HepG2 (cell line): ENCODE results near the gene EIF2AK2. TPM values are rescaled to one million over a fixed set of nuclear protein-coding genes. Genes with fewer than 3 reads are reported as not detected.

Experiments
- ATAC-seq: fragments of 200-7000 bp; cut with Tn5 transposase; 3 replicates; pipeline ENCODE4 v1.9.1; 2020; ENCODE audit warnings: mild to moderate bottlenecking, moderate library complexity
- Bru-seq: library from RNA; stranded (reverse); fragments of 400-500 nt; gene quantifications from one replicate; lab custom pipeline; 2021; lab: Mats Ljungman, UMichigan
- BruChase-seq, 2 experiments: library from RNA; stranded (reverse); fragments of 400-500 nt; gene quantifications; one replicate each; lab custom pipeline; 2021; lab: Mats Ljungman, UMichigan
- BruUV-seq: library from RNA; stranded (reverse); fragments of 400-500 nt; replicated peaks from 2 replicates; lab custom pipeline; 2021; lab: Mats Ljungman, UMichigan
- CTCF ChIA-PET: fragments of 300-600 bp; formaldehyde crosslinking; extraction: SDS; loops from one replicate; lab custom pipeline; 2021; ENCODE audit warnings: low total read pairs, inconsistent platforms, low intra/inter-chr PET ratio; lab: Yijun Ruan, JAX
- POLR2A ChIA-PET: fragments of 350-600 bp; sonication (Branson Sonifier 250); formaldehyde crosslinking; loops from one replicate; lab custom pipeline; 2020; ENCODE audit warnings: antibody characterized with exemption, inconsistent platforms; lab: Yijun Ruan, JAX
- DNase-seq: peaks from one replicate; pipeline ENCODE4 v3.0.0-alpha.2; 2015; ENCODE audit warnings: low spot score
- FAIRE-seq: peaks from 3 replicates; lab custom pipeline; 2011; peaks lifted over from hg19 to GRCh38; lab: Jason Lieb, UNC
- H2AFZ ChIP-seq: one replicate; pipeline ENCODE4 v1.6.1; 2011; ENCODE audit warnings: low read length, inconsistent platforms
- H3K27ac ChIP-seq: fragments of 300-600 bp; 3 replicates; pipeline ENCODE4 v1.8.0; 2011; ENCODE audit warnings: mixed run types, mild to moderate bottlenecking, mixed read lengths, low read length, inconsistent platforms; ENCODE audit not compliant: insufficient read depth; ENCODE audit errors: extremely low read length
- H3K27me3 ChIP-seq, 2 experiments: fragments of 200-600 bp in 1 of 2; 2 replicates in 1 of 2; 3 replicates in 1 of 2; pipeline versions ENCODE4 v1.6.0 to v1.8.0; 2011; ENCODE audit warnings: low read length in 2 of 2, mild to moderate bottlenecking in 2 of 2, moderate library complexity in 2 of 2, inconsistent platforms in 1 of 2; ENCODE audit not compliant: insufficient read depth in 2 of 2, control insufficient read depth in 1 of 2
- H3K36me3 ChIP-seq, 2 experiments: fragments of 200-600 bp in 1 of 2; replicated peaks in 1 of 2; 2 replicates in 1 of 2; 3 replicates in 1 of 2; pipeline versions ENCODE4 v1.5.1 to v1.8.0; 2011; ENCODE audit warnings: low read length in 2 of 2, inconsistent platforms in 1 of 2; ENCODE audit not compliant: insufficient read depth in 2 of 2, control insufficient read depth in 1 of 2
- H3K4me1 ChIP-seq: 2 replicates; pipeline ENCODE4 v1.5.1; 2012; ENCODE audit warnings: low read length, inconsistent platforms; ENCODE audit not compliant: insufficient read depth
- H3K4me2 ChIP-seq: 2 replicates; pipeline ENCODE4 v1.6.0; 2011; ENCODE audit warnings: low read depth, low read length, inconsistent platforms
- H3K4me3 ChIP-seq, 3 experiments: fragments of 200-600 bp in 1 of 3; sonication (generic), shearing (Covaris generic) in 1 of 3; replicated peaks in 1 of 3; 2 replicates each; pipeline ENCODE4 v1.5.1; 2011 to 2016; ENCODE audit warnings: low read length in 3 of 3, inconsistent platforms in 2 of 3, low read depth in 2 of 3, mild to moderate bottlenecking in 2 of 3, control low read depth in 1 of 3, mixed read lengths in 1 of 3; ENCODE audit not compliant: insufficient read depth in 1 of 3
- H3K79me2 ChIP-seq: one replicate; pipeline ENCODE4 v1.6.1; 2011; ENCODE audit warnings: low read length, inconsistent platforms; ENCODE audit not compliant: insufficient read depth
- H3K9ac ChIP-seq: 2 replicates; pipeline ENCODE4 v1.6.0; 2011; ENCODE audit warnings: mild to moderate bottlenecking, low read depth, low read length, inconsistent platforms; ENCODE audit not compliant: insufficient read depth
- H3K9me3 ChIP-seq: 2 replicates; pipeline ENCODE4 v1.5.1; 2012; ENCODE audit warnings: mild to moderate bottlenecking, low read length
- H4K20me1 ChIP-seq: 2 replicates; pipeline ENCODE4 v1.6.0; 2011; ENCODE audit warnings: inconsistent platforms, mild to moderate bottlenecking, low read length, moderate library complexity; ENCODE audit not compliant: insufficient read depth
- KDM5B ChIP-seq: sonication (generic); formaldehyde crosslinking; IDR thresholded peaks from 2 replicates; pipeline ENCODE4 v1.4.0; 2020; ENCODE audit warnings: missing genetic modification reagents, mild to moderate bottlenecking, borderline replicate concordance
- NFKB2 ChIP-seq: sonication (generic); formaldehyde crosslinking; IDR thresholded peaks from 2 replicates; pipeline ENCODE4 v1.4.0; 2020; ENCODE audit warnings: missing genetic modification reagents, borderline replicate concordance
- TEAD3 ChIP-seq: optimal IDR thresholded peaks from 2 replicates; pipeline ENCODE3; 2016; ENCODE audit warnings: borderline replicate concordance
- ZBTB7A ChIP-seq: sonication (generic); formaldehyde crosslinking; IDR thresholded peaks from 2 replicates; pipeline ENCODE4 v1.8.0; 2022; ENCODE audit warnings: mild to moderate bottlenecking, missing genetic modification reagents
- ZNF512 ChIP-seq: sonication (generic); formaldehyde crosslinking; IDR thresholded peaks from 2 replicates; pipeline ENCODE4 v1.4.0; 2020; ENCODE audit warnings: mild to moderate bottlenecking, missing genetic modification reagents
- ZNF652 ChIP-seq: IDR thresholded peaks from 2 replicates; pipeline ENCODE4 v1.6.1; 2016; ENCODE audit warnings: low read depth, borderline replicate concordance
- ZNF792 ChIP-seq: IDR thresholded peaks from 2 replicates; pipeline ENCODE4 v1.6.1; 2016
- ZSCAN29 ChIP-seq: sonication (generic); formaldehyde crosslinking; conservative IDR thresholded peaks from 2 replicates; pipeline ENCODE4 v1.4.0; 2020; ENCODE audit warnings: mild to moderate bottlenecking, missing genetic modification reagents
- WGBS: methylation state at CpG from one replicate; pipeline ENCODE4 v1.1.6; 2017; ENCODE audit warnings: low lambda C conversion rate; 5-methylcytosine and 5-hydroxymethylcytosine counted together
- in situ Hi-C: cut with HindIII; loops from 2 replicates; pipeline ENCODE4 v1.10.0; 2017; ENCODE audit warnings: low pct_unique_long_range_greater_than_20kb; ENCODE audit not compliant: extremely low pct_ligation_motif_present
- intact Hi-C: fragments of 100-400 bp; cut with micrococcal nuclease; formaldehyde crosslinking; loops from one replicate; pipeline ENCODE4 v1.10.0; 2022; ENCODE audit not compliant: unreplicated experiment
- long read RNA-seq, 2 experiments: library from RNA in 1 of 2; library from polyadenylated mRNA in 1 of 2; stranded (forward) in 1 of 2; unstranded in 1 of 2; transcript quantifications; one replicate each; pipeline ENCODE4 v2.0.0, GENCODE V29; 2019 to 2022
- polyA minus RNA-seq, 3 experiments: library from RNA; depleted of rRNA, polyadenylated mRNA; stranded (reverse); fragments of >200 nt; gene quantifications; 2 replicates each; pipeline ENCODE4 v1.2.3, GENCODE V29; 2011; ENCODE audit warnings: low replicate concordance in 1 of 3
- polyA plus RNA-seq, 8 experiments: library from polyadenylated mRNA; depleted of rRNA in 3 of 8; stranded (reverse) in 7 of 8; unstranded in 1 of 8; fragments of >200 nt; fragmentation: Illumina TruSeq in 4 of 8; extraction: Trizol in 4 of 8; gene quantifications; 2 replicates each; pipeline versions ENCODE4 v1.2.1 to v1.2.3, GENCODE V29; 2011 to 2016; ENCODE audit warnings: low read depth in 4 of 8, missing spikeins in 1 of 8, mixed read lengths in 1 of 8; ENCODE audit not compliant: insufficient read depth in 1 of 8
- total RNA-seq, 5 experiments: library from RNA; depleted of rRNA; stranded (reverse); fragments of >200 nt; fragmentation: Illumina TruSeq; extraction: Trizol; gene quantifications; 2 replicates each; pipeline ENCODE4 v1.2.3, GENCODE V29; 2016; ENCODE audit warnings: low read depth in 1 of 5
- TF ChIP-seq, protein P1 (sequence below): sonication (generic); formaldehyde crosslinking; IDR thresholded peaks from 2 replicates; pipeline ENCODE4 v1.5.0; 2020; ENCODE audit warnings: missing genetic modification reagents

Gene EIF2AK2
- 26.1 and 42.8 TPM in 2 replicates for total RNA-seq (2016; rRNA removed; fragmentation: Illumina TruSeq; extraction: Trizol)
- 8.2 and 8.7 TPM in 2 replicates for total RNA-seq (2016; cell fraction: cytosol; rRNA removed; fragmentation: Illumina TruSeq; extraction: Trizol; ENCODE audit: low read depth)
- total RNA-seq (2016; cell fraction: insoluble cytoplasmic fraction; rRNA removed; fragmentation: Illumina TruSeq; extraction: Trizol), result 27.2 and 41.7 TPM in 2 replicates
- total RNA-seq (2016; cell fraction: membrane; rRNA removed; fragmentation: Illumina TruSeq; extraction: Trizol), result 25.1 and 25.7 TPM in 2 replicates
- total RNA-seq (2016; cell fraction: nucleus; rRNA removed; fragmentation: Illumina TruSeq; extraction: Trizol), result 25.3 and 28.5 TPM in 2 replicates
- polyA plus RNA-seq (2011; rRNA removed), result 9.1 and 10.2 TPM in 2 replicates
- 3.4 and 5.9 TPM in 2 replicates for polyA plus RNA-seq (2011; cell fraction: cytosol; rRNA removed)
- polyA plus RNA-seq (2011; cell fraction: nucleus; rRNA removed), result 6.1 and 9.2 TPM in 2 replicates
- 9.2 and 14.6 TPM in 2 replicates for polyA plus RNA-seq (2012)
- polyA plus RNA-seq (2016; cell fraction: cytosol; fragmentation: Illumina TruSeq; extraction: Trizol; ENCODE audit: low read depth), result 5.6 and 6.5 TPM in 2 replicates
- 35.9 and 36.0 TPM in 2 replicates for polyA plus RNA-seq (2016; cell fraction: insoluble cytoplasmic fraction; fragmentation: Illumina TruSeq; extraction: Trizol; ENCODE audit: low read depth)
- polyA plus RNA-seq (2016; cell fraction: membrane; fragmentation: Illumina TruSeq; extraction: Trizol; ENCODE audit: low read depth), result 13.2 and 13.7 TPM in 2 replicates
- 24.3 and 24.4 TPM in 2 replicates for polyA plus RNA-seq (2016; cell fraction: nucleus; fragmentation: Illumina TruSeq; extraction: Trizol; ENCODE audit: insufficient read depth, low read depth)
- 6.1 and 18.1 TPM in 2 replicates for polyA minus RNA-seq (2011; rRNA and poly(A)+ RNA removed; ENCODE audit: low replicate concordance)
- polyA minus RNA-seq (2011; cell fraction: cytosol; rRNA and poly(A)+ RNA removed), result 11.7 and 17.0 TPM in 2 replicates
- polyA minus RNA-seq (2011; cell fraction: nucleus; rRNA and poly(A)+ RNA removed), result 31.8 and 32.1 TPM in 2 replicates
- percentile 86 among the genes with signal in this experiment for Bru-seq, nascent RNA
- percentile 89 among the genes with signal in this experiment for BruChase-seq, experiment 1, labeled RNA remaining after a 6-hour chase
- BruChase-seq, experiment 2, labeled RNA remaining after a 2-hour chase, result percentile 89 among the genes with signal in this experiment
- long read RNA-seq, experiment 1, full-length matches to known transcripts, result 2 of 10 reads
- long read RNA-seq, experiment 1, partial matches to known transcripts, result 5 of 10 reads
- long read RNA-seq, experiment 1, other reads (novel, unspliced or antisense), result 3 of 10 reads
- long read RNA-seq, experiment 2, partial matches to known transcripts, result 3 of 21 reads
- long read RNA-seq, experiment 2, other reads (novel, unspliced or antisense), result 18 of 21 reads

GRCh38 chr2:37156857-37157714 lies at the start of gene EIF2AK2:
EIF2AK2 (minus strand) TSS chr2:37156980; CDS start chr2:37147806, 9,174 bp downstream.
- peak within 1 kb of the TSS; percentile 94 for H3K4me2 ChIP-seq
- H3K27ac ChIP-seq, result peak within 1 kb of the TSS; percentile 74
- no peaks in the 10 kb centered on the region for H4K20me1 ChIP-seq
- ChIA-PET POLR2A (interaction anchor here (0.5 to 2.8 kb wide), 10 partner anchors 8 to 1594 kb away, joined by 3 to 12 read pairs (median 3); partner anchors contain the start of genes CEBPZ, CEBPZOS, NDUFAF7 and SRSF7), CTCF (no interaction called here)
- FAIRE-seq (no peak), ATAC-seq (peak; percentile 97), DNase-seq (peak; percentile 84)
- no peaks in the 10 kb centered on the region for H3K36me3 ChIP-seq
- H3K4me1 ChIP-seq, result peaks cover 61% of the 10 kb centered on the region
- 0% methylated on average over 43 of the region's 55 CpGs for WGBS
- H3K4me3 ChIP-seq, result peak within 1 kb of the TSS; percentile 89 to 98 (median 94)
- peak within 1 kb of the TSS; percentile 94 for H2AFZ ChIP-seq
- intact Hi-C loops (loop anchor here (2.0 kb wide), 1 partner anchor 40 kb away; the partner anchor contains the start of gene CEBPZOS), in situ Hi-C loops (loop anchor here (5.0 to 25.0 kb wide), 2 partner anchors 70 to 730 kb away; no protein-coding TSS in a partner anchor)
- H3K9me3 ChIP-seq, result no peaks in the 10 kb centered on the region
- BruUV-seq, result TSS peak; percentile 73
- no peaks in the 10 kb centered on the region; a peak in 1 of 5 replicates for H3K27me3 ChIP-seq
- H3K79me2 ChIP-seq, result peaks cover 36% of the 10 kb centered on the region
- H3K9ac ChIP-seq, result peak within 1 kb of the TSS; percentile 88
- TF ChIP-seq, protein P1, sequence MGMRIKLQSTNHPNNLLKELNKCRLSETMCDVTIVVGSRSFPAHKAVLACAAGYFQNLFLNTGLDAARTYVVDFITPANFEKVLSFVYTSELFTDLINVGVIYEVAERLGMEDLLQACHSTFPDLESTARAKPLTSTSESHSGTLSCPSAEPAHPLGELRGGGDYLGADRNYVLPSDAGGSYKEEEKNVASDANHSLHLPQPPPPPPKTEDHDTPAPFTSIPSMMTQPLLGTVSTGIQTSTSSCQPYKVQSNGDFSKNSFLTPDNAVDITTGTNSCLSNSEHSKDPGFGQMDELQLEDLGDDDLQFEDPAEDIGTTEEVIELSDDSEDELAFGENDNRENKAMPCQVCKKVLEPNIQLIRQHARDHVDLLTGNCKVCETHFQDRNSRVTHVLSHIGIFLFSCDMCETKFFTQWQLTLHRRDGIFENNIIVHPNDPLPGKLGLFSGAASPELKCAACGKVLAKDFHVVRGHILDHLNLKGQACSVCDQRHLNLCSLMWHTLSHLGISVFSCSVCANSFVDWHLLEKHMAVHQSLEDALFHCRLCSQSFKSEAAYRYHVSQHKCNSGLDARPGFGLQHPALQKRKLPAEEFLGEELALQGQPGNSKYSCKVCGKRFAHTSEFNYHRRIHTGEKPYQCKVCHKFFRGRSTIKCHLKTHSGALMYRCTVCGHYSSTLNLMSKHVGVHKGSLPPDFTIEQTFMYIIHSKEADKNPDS, result no peak
- TF ChIP-seq TEAD3 (CRISPR knock-in tag) (peak; percentile 2), KDM5B (CRISPR knock-in tag) (peak; percentile 93), ZBTB7A (no peak), ZNF512 (no peak), NFKB2 (CRISPR knock-in tag) (peak; percentile 51; the same call in 1 of the 2 replicates), ZSCAN29 (CRISPR knock-in tag) (peak; percentile 53; the same call in 1 of the 2 replicates), ZNF792 (peak; percentile 66; the same call in 1 of the 2 replicates), ZNF652 (CRISPR knock-in tag) (no peak)
